ENCODE results near the gene AADAC.

DNA sequence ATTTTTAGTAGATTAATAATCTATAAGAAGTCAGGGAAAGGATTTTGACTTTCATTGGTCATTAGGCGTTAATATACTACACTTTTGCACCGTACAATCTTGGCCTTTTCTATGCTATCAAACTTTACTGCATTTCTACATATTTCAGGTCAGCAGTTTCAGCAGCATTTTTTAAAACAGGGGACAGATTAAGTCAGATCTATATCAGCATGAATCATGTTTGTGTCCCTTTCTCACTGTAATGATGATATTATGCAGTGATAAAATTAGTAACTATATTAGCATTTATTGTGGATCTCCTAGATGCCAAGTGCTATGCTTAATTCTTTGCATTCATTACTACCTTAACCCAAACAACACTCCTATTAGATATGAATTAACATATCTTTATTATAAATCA lies 20.3 kb upstream of the AADAC start:
- TF ChIP-seq, protein P1, sequence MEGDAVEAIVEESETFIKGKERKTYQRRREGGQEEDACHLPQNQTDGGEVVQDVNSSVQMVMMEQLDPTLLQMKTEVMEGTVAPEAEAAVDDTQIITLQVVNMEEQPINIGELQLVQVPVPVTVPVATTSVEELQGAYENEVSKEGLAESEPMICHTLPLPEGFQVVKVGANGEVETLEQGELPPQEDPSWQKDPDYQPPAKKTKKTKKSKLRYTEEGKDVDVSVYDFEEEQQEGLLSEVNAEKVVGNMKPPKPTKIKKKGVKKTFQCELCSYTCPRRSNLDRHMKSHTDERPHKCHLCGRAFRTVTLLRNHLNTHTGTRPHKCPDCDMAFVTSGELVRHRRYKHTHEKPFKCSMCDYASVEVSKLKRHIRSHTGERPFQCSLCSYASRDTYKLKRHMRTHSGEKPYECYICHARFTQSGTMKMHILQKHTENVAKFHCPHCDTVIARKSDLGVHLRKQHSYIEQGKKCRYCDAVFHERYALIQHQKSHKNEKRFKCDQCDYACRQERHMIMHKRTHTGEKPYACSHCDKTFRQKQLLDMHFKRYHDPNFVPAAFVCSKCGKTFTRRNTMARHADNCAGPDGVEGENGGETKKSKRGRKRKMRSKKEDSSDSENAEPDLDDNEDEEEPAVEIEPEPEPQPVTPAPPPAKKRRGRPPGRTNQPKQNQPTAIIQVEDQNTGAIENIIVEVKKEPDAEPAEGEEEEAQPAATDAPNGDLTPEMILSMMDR (IDR thresholded peaks at IDR 0.05) = no peak
- TF ChIP-seq POLR2A (IDR thresholded peaks at IDR 0.05) = no peak

Data from Peyer's patch (tissue), 4 donors.